K562 (cell line): ENCODE results near the gene PTPN5. TPM values are rescaled to one million over a fixed set of nuclear protein-coding genes. Genes with fewer than 3 reads are reported as not detected.

Experiments used
- ATAC-seq: fragments of 200-7000 bp; cut with Tn5 transposase; 3 replicates; pipeline ENCODE4 v1.9.1; 2020; ENCODE audit warnings: moderate library complexity
- BruUV-seq: library from RNA; stranded (reverse); fragments of 400-500 nt; replicated peaks from 2 replicates; lab custom pipeline; 2021; lab: Mats Ljungman, UMichigan
- CTCF ChIA-PET: fragments of 300-600 bp; formaldehyde crosslinking; extraction: SDS; loops from one replicate; lab custom pipeline; 2021; ENCODE audit warnings: low intra/inter-chr PET ratio; lab: Yijun Ruan, JAX
- POLR2A ChIA-PET: fragments of 300-600, 350-650 bp; sonication (Branson Sonifier 250); formaldehyde crosslinking; extraction: SDS; loops from one replicate; lab custom pipeline; 2021; ENCODE audit warnings: antibody characterized with exemption, inconsistent platforms; lab: Yijun Ruan, JAX
- DNase-seq, 4 experiments: peaks; one replicate each; pipeline versions ENCODE4 v3.0.0 to v3.0.0-alpha.2; 2011 to 2018; ENCODE audit warnings: low spot score in 3 of 4, mixed read lengths in 3 of 4; ENCODE audit errors: extremely low read depth in 1 of 4
- FAIRE-seq: peaks from 2 replicates; lab custom pipeline; 2011; peaks lifted over from hg19 to GRCh38; lab: Jason Lieb, UNC
- H2AFZ ChIP-seq: 2 replicates; pipeline ENCODE4 v1.6.0; 2011; ENCODE audit warnings: low read depth, low read length, control low read depth, inconsistent platforms
- H3K27ac ChIP-seq: fragments of 200-600 bp; 3 replicates; pipeline ENCODE4 v1.8.0; 2011; ENCODE audit warnings: low read depth, mild to moderate bottlenecking, control low read depth, inconsistent platforms, low read length, moderate library complexity, mixed read lengths; ENCODE audit errors: extremely low read depth
- H3K27me3 ChIP-seq, 2 experiments: fragments of 300-600 bp in 1 of 2; 2 replicates in 1 of 2; 3 replicates in 1 of 2; pipeline versions ENCODE4 v1.6.0 to v1.8.0; 2011; ENCODE audit warnings: inconsistent platforms in 2 of 2, low read length in 2 of 2, mild to moderate bottlenecking in 1 of 2, mixed read lengths in 1 of 2, moderate library complexity in 1 of 2; ENCODE audit not compliant: control insufficient read depth in 2 of 2, insufficient read depth in 2 of 2
- H3K36me3 ChIP-seq: fragments of 300-600 bp; 3 replicates; pipeline ENCODE4 v1.8.0; 2011; ENCODE audit warnings: mild to moderate bottlenecking, low read length, inconsistent platforms; ENCODE audit not compliant: control insufficient read depth, insufficient read depth
- H3K4me1 ChIP-seq, 2 experiments: fragments of 200-600 bp in 1 of 2; replicated peaks in 1 of 2; 2 replicates in 1 of 2; 3 replicates in 1 of 2; pipeline versions ENCODE4 v1.5.1 to v1.8.0; 2011; ENCODE audit warnings: inconsistent platforms in 2 of 2, low read length in 2 of 2, mild to moderate bottlenecking in 1 of 2, mixed read lengths in 1 of 2, moderate library complexity in 1 of 2; ENCODE audit not compliant: control insufficient read depth in 2 of 2, insufficient read depth in 2 of 2
- H3K4me2 ChIP-seq: 2 replicates; pipeline ENCODE4 v1.6.1; 2011; ENCODE audit warnings: low read length, control low read depth, inconsistent platforms, mixed read lengths; ENCODE audit not compliant: insufficient read depth
- H3K4me3 ChIP-seq: fragments of 200-600 bp; sonication (generic), shearing (Covaris generic); 2 replicates; pipeline ENCODE4 v1.5.1; 2016; ENCODE audit warnings: control low read depth, inconsistent platforms
- H3K79me2 ChIP-seq: fragments of 200-600 bp; 3 replicates; pipeline ENCODE4 v1.8.0; 2011; ENCODE audit warnings: low read length, inconsistent platforms; ENCODE audit not compliant: control insufficient read depth, insufficient read depth
- H3K9ac ChIP-seq, 2 experiments: 2 replicates each; pipeline versions ENCODE4 v1.6.0 to v1.6.1; 2011; ENCODE audit warnings: low read depth in 2 of 2, low read length in 2 of 2, control low read depth in 1 of 2, inconsistent platforms in 1 of 2, mild to moderate bottlenecking in 1 of 2, mixed read lengths in 1 of 2; ENCODE audit not compliant: insufficient read depth in 1 of 2
- H3K9me1 ChIP-seq: one replicate; pipeline ENCODE4 v1.6.0; 2011; ENCODE audit warnings: inconsistent platforms, mild to moderate bottlenecking, low read length, moderate library complexity; ENCODE audit not compliant: control insufficient read depth, insufficient read depth
- H3K9me3 ChIP-seq: replicated peaks from 2 replicates; pipeline ENCODE4 v1.5.1; 2011; ENCODE audit warnings: low read depth, low read length, inconsistent platforms; ENCODE audit not compliant: control insufficient read depth, insufficient read depth
- H4K20me1 ChIP-seq: replicated peaks from 2 replicates; pipeline ENCODE4 v1.6.1; 2011; ENCODE audit warnings: low read length, inconsistent platforms, mixed read lengths; ENCODE audit not compliant: control insufficient read depth, insufficient read depth
- BACH1 ChIP-seq: fragments of 200-800 bp; sonication (Bioruptor generic); IDR thresholded peaks from 2 replicates; pipeline ENCODE4 v1.6.1; 2016; ENCODE audit warnings: missing genetic modification characterization, missing compliant biosample characterization
- BRCA1 ChIP-seq, 2 experiments: fragments of 450-650 bp in 1 of 2; sonication (generic) in 1 of 2; formaldehyde crosslinking in 1 of 2; IDR thresholded peaks; 2 replicates each; pipeline versions ENCODE4 v1.5.0 to v1.6.1; 2017 to 2020; ENCODE audit warnings: mild to moderate bottlenecking in 1 of 2, missing genetic modification reagents in 1 of 2
- ETV5 ChIP-seq: sonication (generic); formaldehyde crosslinking; IDR thresholded peaks from 2 replicates; pipeline ENCODE4 v1.4.0; 2020; ENCODE audit warnings: low read depth, mild to moderate bottlenecking, missing genetic modification reagents
- PRDM10 ChIP-seq: fragments of 450-650 bp; IDR thresholded peaks from 2 replicates; pipeline ENCODE4 v1.6.1; 2018; ENCODE audit not compliant: partially characterized antibody
- RBBP5 ChIP-seq: fragments of 200-600 bp; sonication (generic); IDR thresholded peaks from 2 replicates; pipeline ENCODE4 v1.6.1; 2012; ENCODE audit warnings: borderline replicate concordance, mild to moderate bottlenecking, low read length, control low read depth, inconsistent platforms; ENCODE audit not compliant: insufficient read depth, poor library complexity, severe bottlenecking
- RBM17 ChIP-seq: fragments of 200-400 bp; formaldehyde crosslinking; IDR thresholded peaks from 2 replicates; pipeline ENCODE4 v1.6.1; 2017; ENCODE audit warnings: low read depth, mild to moderate bottlenecking, low read length, borderline replicate concordance
- RFX7 ChIP-seq: fragments of 250-450 bp; sonication (Bioruptor Pico); IDR thresholded peaks from 2 replicates; pipeline ENCODE4 v1.5.1; 2021; ENCODE audit warnings: mild to moderate bottlenecking
- RHOXF2B ChIP-seq: fragments of 250-450 bp; sonication (Bioruptor Pico); conservative IDR thresholded peaks from 2 replicates; pipeline ENCODE4 v1.5.1; 2021
- TAF15 ChIP-seq: fragments of 200-400 bp; formaldehyde crosslinking; IDR thresholded peaks from 2 replicates; pipeline ENCODE4 v1.6.1; 2017; ENCODE audit warnings: mild to moderate bottlenecking, low read depth, low read length, moderate library complexity
- TAL1 ChIP-seq: fragments of 450-650 bp; IDR thresholded peaks from 2 replicates; pipeline ENCODE4 v1.6.1; 2016; ENCODE audit warnings: mild to moderate bottlenecking
- ZBTB33 ChIP-seq: sonication (generic); formaldehyde crosslinking; IDR thresholded peaks from 2 replicates; pipeline ENCODE4 v1.8.1; 2023; ENCODE audit warnings: mild to moderate bottlenecking, missing genetic modification reagents
- ZHX1 ChIP-seq: fragments of 150-350 bp; conservative IDR thresholded peaks from 2 replicates; pipeline ENCODE4 v1.6.1; 2014; ENCODE audit warnings: low read length
- ZNF12 ChIP-seq: sonication (generic); formaldehyde crosslinking; IDR thresholded peaks from 2 replicates; pipeline ENCODE4 v1.4.0; 2020; ENCODE audit warnings: mild to moderate bottlenecking, missing genetic modification reagents
- ZNF140 ChIP-seq: fragments of 250-450 bp; sonication (Bioruptor Pico); IDR thresholded peaks from 2 replicates; pipeline ENCODE4 v1.8.0; 2021; ENCODE audit warnings: moderate library complexity, mild to moderate bottlenecking, inconsistent platforms
- ZNF316 ChIP-seq: fragments of 450-650 bp; IDR thresholded peaks from 2 replicates; pipeline ENCODE4 v1.6.1; 2016
- WGBS: fragments of 100-300 bp; shearing (Covaris generic); methylation state at CpG from one replicate; pipeline ENCODE4 v1.1.6; 2016; ENCODE audit warnings: low coverage, mixed read lengths; ENCODE audit not compliant: insufficient coverage; ENCODE audit errors: missing lambda C conversion rate; 5-methylcytosine and 5-hydroxymethylcytosine counted together
- in situ Hi-C: fragments of 300-500 bp; cut with MboI; formaldehyde crosslinking; loops from 4 replicates; pipeline ENCODE4 v1.15.0; 2018; ENCODE audit warnings: inconsistent platforms, mixed read lengths
- intact Hi-C: fragments of 100-400 bp; cut with micrococcal nuclease; formaldehyde crosslinking; loops from 2 replicates; pipeline ENCODE4 v1.14.2; 2022
- polyA plus RNA-seq, 8 experiments: library from polyadenylated mRNA; depleted of rRNA in 4 of 8; stranded (reverse) in 5 of 8; unstranded in 3 of 8; fragments of >200 nt; fragmentation: Nextera tagmentation in 2 of 8; fragmentation: Illumina TruSeq in 1 of 8; extraction: Ambion mirVana in 2 of 8; extraction: Trizol in 1 of 8; gene quantifications; 2 replicates each; pipeline versions ENCODE4 v1.2.1 to v1.2.3, GENCODE V29; 2011 to 2014; ENCODE audit warnings: inconsistent platforms in 1 of 8, missing spikeins in 1 of 8
- total RNA-seq, 7 experiments: library from RNA; depleted of rRNA in 6 of 7; stranded (reverse); fragments of >200 nt in 6 of 7; fragmentation: Illumina TruSeq in 2 of 7; extraction: Trizol in 2 of 7; gene quantifications; 2 replicates each; pipeline versions ENCODE4 v1.2.1 to v1.2.3, GENCODE V29; 2011 to 2021; ENCODE audit warnings: low replicate concordance in 1 of 7

PTPN5 gene
- total and polyA plus RNA-seq, 9 of the 15 experiments (the other 6 are each of a cell fraction or from before 2014, with no cell fraction given): not detected

GRCh38 chr11:18761144-18761543 is 30.5 kb downstream of the PTPN5 start:
- no peaks in the 10 kb centered on the region for H3K36me3 ChIP-seq
- FAIRE-seq (no peak), DNase-seq (no peak), ATAC-seq (no peak)
- BruUV-seq: no TSS peak
- H3K79me2 ChIP-seq: no peaks in the 10 kb centered on the region
- no peak overlapping the region for H3K4me2 ChIP-seq
- WGBS: 0% methylated on average over 3 of the region's 3 CpGs
- no peaks in the 10 kb centered on the region for H4K20me1 ChIP-seq
- no peak overlapping the region for H3K9ac ChIP-seq
- no peaks in the 10 kb centered on the region for H3K9me3 ChIP-seq
- POLR2A ChIA-PET: no interaction called here
- no peaks in the 10 kb centered on the region for H3K4me1 ChIP-seq
- CTCF ChIA-PET: interaction anchor here (0.6 kb wide), 1 partner anchor 221 kb away, joined by 3 read pairs; no protein-coding TSS in a partner anchor
- H3K27me3 ChIP-seq: peaks cover 3 to 39% of the 10 kb centered on the region in 2 experiments; a peak in 4 of 5 replicates
- in situ Hi-C loops: no loop called here
- no peaks in the 10 kb centered on the region for H3K9me1 ChIP-seq
- no peak overlapping the region for H3K4me3 ChIP-seq
- intact Hi-C loops: loop anchor here (10.0 kb wide), 2 partner anchors 216 to 306 kb away; partner anchors contain the start of gene LDHAL6A
- no peak overlapping the region for H2AFZ ChIP-seq
- no peak overlapping the region for H3K27ac ChIP-seq
- TF ChIP-seq ZNF316 (no peak), BRCA1 (IDR thresholded peaks at IDR 0.05) (no peak), BRCA1 (CRISPR knock-in tag; IDR thresholded peaks at IDR 0.05) (no peak), RBM17 (no peak), ZBTB33 (no peak), ETV5 (no peak), RHOXF2B (CRISPR knock-in tag) (no peak), RBBP5 (no peak), ZHX1 (no peak), ZNF12 (CRISPR knock-in tag) (no peak), TAL1 (no peak), BACH1 (tag) (no peak), RFX7 (no peak), ZNF140 (no peak), PRDM10 (no peak), TAF15 (no peak)
